OCI-M2 (cell line): ENCODE results near the gene CEPT1.
"Not testable (repeated sequence)": the region's sequence is repeated elsewhere in the genome, so short reads cannot be mapped to it uniquely, and the experiment has no call there.

Source experiments
- DNase-seq: peaks from one replicate; lab custom pipeline; 2025; ENCODE audit not compliant: unreplicated experiment; lab: John Stamatoyannopoulos, UW

The CEPT1 gene

DNA sequence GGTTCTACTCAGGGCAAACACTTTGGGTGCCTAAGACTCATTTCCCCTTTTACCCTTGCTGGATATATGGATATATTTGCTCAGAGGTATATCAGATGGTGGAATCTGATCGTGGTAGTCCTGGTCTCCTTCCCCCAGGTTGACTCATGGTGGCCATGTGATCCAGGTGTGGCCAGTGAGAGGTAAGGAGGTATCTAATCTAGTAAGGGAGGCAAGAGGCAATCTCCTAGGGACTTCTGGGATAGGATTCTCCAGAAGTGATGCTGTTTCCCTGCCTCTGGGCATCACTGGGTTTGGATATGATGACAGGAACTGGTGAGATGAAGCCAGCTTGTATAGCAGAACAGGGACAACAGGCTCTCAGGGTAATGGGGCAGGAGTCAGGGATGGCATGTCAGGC lies 68.9 kb downstream of the CEPT1 start:
- DNase-seq = no peak

DNA sequence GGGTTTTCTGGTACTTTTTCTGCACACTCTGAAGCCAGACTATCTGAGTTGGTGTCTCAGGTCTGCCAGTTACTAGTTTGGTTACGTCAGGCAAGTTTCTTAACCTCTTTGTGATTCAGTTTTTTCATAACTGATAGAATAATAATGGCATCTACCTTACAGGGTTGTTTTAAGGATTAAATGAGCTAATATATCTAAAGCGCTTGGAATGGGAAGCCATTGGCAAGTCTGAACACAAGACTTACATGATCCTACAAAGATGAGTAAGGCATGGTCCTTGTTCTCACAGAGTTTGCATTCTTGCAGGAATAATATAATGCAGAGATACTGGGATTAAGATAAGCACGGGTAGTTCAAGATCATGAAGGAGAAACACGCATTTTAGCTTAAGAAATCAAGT lies 69.6 kb downstream of the CEPT1 start:
- DNase-seq = no peak

DNA sequence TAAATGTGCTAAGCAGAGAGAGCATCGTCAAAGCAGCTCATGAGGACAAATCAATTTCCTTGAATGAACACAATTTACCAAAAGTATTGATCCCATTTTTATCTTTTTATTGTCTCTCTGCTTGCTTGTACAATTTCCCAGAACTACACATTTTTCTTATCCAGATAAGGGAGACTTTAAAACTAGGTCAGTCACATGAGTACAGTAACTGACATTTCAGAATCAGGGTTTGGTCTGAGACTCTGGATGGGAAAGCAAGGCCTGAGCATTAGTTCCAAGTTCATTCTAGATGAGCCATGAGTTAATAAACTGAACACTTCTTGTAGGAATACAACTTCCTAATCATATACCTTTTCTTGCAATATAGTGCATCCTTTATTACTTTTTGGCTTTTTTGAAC lies 71.9 kb downstream of the CEPT1 start:
- no peak for DNase-seq

DNA sequence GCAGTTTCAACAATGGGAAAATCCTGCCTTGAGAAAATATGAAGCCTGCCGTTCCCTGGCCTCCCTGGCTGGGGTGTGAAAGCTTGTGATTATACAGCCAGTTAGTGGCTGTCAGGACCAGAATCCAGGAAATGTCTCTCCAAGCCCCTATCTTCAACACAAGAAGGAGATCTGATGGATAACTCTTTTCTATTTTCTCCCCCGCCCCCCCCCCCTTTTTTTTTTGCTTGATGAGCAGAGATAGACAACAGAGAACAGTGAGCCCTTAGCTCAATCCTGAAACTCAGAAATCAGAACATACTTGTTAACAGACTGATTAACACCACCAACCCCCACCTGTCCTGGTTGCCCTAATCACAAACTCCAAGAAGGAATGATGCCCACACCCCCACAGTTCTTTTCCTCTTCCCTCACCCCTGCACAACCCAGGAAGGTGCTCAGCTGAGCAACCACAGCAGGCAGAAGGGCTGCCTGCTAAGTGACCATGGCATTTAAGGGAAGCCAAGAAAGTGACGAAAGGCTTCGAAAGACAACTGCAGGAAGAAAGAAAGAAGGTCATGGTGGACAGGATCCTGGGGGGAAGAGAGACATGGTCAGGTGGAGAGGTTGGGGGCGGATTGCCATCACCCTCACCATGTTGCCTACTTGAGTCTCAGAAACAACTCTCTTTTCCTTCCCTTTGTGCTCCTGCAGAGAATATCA lies 72.8 kb downstream of the CEPT1 start:
- no peak for DNase-seq

DNA sequence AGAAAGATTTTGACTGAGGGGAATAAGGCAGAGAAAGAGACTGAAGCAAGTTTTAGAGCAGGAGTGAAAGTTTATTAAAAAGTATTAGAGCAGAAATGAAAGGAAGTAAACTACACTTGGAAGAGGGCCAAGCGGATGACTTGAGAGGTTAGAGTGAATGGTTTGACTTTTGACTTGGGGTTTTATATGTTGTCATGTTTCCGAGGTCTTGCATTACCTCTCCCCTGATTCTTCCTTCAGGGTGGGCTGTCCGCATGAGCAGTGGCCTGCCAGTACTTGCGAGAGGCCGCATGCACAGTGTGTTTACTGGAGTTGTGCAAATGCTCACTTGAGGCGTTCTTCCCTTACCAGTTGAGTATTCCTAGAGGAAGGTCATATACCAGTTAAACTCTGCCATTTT lies 73.4 kb downstream of the CEPT1 start:
- no peak for DNase-seq

DNA sequence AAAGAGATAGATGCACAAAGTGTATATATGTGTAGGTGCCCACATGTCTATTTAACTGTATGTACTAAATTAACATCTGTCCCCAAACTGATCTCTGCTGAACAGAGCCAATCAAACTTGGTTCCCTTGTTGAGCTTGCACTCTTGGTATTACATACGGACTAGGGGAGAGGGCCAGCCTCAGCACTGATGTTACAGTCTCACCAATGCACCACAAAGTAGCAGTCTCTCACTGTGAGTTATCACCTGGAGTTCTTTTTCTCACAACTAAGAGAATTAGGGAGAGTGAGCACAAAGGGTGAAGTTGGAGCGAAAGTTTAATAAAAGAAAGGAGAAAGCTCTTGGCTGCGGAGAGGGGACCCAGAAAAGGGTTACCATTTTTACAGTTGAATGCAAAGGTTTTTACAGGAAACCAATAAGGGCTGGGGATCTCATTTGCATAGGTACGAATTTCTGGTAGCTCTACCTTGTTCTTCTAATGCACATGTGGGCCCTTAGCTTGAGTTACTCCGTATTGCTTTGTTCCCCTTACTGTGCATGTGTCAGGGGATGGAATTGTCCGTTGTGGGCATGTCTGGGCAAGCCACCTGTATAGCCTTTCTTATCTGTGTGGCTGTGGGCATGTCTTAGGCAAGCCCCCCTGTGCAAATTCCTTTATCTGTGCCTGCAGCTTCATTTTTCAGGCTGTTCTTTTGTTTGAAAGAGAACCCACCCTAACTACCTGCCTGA lies 74.2 kb downstream of the CEPT1 start:
- DNase-seq = no peak

DNA sequence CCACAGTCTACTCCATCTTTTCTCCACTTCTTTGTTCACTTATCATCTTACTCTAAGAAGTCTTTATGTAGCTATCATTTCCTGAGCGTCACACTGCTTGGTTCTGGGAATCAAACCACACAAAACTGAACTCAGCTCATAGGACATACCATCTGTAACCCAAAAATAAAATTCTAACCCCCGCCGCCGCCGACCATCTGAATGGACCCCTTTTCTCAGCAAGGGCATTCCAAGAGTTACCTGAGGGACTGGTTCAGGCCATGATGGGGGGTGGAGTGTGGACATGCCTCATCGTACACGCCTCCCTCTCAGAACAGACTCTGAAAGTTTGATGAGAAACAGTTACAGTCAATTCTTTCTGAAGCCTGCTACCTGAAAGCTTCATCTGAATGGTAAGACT lies 74.9 kb downstream of the CEPT1 start:
- DNase-seq = no peak

DNA sequence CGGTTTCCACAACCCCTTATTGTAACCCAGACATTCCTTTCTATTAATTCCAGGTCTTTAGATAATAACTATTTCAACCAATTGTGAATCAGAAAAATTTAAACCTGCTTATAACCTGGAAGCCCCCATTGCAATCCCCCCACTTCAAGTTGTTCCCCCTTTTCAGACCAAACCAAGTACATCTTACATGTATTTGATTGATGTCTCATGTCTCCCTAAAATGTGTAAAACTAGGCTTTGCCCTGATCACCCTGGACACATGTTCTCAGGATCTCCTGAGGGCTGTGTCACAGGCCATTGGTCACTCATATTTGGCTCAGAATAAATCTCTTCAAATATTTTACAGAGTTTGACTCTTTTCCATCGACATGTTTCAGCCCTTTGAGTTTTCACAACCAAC lies 75.3 kb downstream of the CEPT1 start:
- not testable (repeated sequence) for DNase-seq

DNA sequence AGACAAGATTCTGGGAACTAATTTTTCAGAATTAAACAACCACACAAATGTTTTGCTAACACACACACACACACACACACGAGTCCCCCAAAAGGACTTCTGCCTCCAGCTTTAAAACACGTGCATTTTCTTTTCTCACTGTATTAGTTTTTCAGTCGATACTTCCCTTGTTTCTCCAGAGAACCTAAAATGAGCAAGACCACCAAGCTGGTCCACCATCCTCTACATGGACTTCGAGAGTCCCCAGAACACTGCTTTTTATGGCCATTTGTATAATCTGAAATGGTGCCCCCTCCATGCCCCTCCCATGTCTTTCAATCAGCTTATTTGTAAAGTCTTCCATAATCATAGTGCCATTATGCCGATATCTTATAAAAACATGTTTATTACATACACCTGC lies 76.7 kb downstream of the CEPT1 start:
- DNase-seq = no peak

DNA sequence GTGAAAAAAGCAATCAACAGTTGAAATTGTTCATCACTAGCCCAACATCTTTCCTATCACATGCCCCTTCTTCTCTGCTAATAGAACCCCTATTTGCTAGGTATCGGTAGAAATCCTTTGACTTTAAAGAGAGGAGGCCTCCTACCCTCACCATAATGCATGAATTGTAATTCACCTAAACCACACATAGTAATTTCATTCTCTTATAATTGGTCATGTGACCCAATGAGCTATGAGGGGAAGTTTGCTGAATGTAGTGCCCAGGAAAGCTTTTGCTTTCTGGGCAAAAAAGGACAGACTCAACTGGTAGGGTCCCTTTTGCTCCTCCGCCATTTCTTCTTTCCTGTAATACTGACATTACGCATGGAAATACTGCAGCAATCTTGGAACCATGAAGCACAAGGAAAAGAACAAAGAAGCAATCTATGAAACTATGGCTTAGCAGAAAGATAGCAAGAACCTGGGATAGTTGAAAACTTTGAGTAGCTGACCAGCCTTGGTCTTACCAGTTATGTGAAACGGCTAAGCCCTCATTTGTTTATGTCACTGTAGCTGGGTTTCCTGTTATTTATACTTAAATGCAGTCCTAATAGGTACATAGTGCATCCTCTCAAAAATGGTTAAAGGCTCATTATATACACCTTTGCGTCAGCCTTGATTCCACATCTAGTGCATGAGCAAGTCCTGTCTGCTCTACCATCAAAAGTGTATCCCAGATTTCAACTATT lies 77.3 kb downstream of the CEPT1 start:
- no peak for DNase-seq

DNA sequence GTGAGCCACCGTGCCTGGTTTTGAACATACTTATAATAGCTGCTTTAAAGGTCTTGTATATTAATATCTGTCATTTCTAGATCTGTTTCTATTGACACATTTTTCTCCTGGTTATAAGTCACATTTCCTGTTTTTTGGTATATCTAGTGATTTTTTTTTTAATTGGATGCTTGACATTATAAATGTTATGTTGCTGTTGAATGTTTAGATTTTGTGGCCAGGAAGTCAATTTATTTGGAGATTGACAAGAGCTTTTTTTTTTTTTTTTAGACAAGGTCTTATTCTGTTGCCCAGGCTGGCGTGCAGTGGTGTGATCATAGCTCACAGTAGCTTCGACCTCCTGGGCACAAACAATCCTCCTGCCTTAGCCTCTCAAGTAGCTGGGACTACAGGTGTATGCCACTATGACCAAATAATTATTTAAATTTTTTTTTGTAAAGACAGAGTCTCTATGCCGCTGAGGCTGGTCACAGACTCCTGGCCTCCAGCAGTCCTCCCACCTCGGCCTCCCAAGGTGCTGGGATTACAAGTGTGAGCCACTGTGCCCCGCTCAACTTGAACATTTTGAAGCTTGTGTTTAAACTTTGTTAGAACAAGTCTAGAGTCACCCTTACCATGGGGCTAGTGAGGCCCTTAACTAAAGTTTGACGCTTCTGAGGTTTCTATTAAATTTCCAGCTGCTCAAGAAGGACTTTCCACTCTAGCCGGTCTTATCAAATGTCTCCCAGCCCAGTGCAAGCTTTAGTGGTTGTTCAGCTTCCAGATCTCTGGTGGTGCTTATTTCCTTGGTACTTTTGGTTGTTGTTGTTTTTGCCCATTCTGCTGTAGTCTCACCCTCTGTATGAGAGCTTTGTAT lies 78.9 kb downstream of the CEPT1 start:
- no peak for DNase-seq

DNA sequence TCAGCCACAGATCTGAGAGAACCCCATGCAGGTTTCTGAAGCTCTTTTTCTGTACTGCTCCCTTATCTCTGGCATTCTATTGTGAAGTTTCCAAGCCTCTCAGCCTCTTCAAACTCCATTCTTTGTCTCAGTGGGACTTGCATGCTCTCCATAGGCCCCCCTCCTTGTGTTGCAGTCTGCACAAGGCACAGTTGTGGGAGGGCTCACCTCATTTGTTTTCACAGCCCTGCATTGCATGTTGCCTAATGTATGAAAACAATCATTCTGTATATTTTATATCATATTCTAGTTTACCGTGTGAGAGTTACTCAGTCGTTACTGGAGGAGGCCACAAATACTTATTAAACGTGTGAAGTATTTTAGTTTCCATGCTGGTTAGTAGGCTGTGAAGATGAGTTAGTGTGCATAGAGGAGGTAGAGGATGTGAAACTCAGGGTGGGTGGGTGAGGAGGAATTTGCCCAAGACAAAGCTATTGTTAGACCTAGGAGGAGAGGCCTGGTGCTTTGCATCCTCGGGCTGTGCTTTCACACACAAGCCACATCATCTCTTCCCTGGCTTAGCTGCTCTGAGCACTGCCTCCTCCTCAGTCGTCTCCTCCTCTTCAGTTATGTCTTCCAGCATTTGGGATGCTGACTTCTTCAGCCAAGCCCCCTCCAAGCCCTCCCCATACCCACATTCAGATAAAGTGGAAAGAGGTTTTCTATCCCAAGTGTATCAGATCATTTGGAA lies 79.7 kb downstream of the CEPT1 start:
- DNase-seq = no peak

DNA sequence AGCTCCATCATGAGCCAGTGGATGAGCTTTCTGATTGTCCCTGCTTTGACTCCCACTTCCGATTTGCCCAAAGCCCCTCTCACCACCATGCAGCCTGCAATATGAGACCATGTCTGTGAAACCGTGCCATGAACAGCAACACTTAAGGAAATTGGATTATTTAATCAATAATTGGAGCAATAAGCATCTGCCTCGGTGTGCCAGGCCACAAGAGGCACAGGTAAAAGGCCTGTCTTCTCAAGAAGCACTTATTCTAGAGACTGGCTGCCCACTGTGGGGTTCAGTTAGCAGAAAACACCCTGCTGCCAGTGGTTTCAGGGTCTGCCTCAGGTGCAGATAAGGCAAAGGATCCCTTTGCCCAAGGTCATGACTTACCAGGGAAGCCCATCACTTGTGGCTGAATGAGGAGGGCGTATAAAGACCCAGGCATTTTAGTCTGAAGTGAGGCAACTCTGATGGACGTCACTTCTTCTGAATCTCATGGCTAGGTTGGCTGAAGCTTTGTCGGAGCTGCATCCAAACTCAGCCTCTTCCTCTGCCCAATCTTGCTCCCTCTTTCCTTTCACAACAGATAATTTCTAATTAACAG lies 80.4 kb downstream of the CEPT1 start:
- DNase-seq = no peak

DNA sequence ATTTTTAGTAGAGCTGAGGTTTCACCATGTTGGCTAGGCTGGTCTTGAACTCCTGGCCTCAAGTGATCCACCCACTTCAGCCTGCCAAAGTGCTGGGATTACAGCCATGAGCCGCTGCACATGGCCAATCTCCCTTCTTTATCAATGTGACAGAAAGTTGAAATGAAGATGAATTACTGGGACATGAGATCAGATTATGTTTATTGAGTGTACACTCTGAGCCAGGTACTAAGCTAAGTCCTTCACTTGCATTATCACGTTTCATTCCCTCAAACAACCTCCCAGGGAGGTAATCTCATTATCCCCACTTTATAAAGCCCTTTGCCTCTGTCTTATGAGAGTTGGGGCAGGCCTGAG lies 81.2 kb downstream of the CEPT1 start:
- no peak for DNase-seq

DNA sequence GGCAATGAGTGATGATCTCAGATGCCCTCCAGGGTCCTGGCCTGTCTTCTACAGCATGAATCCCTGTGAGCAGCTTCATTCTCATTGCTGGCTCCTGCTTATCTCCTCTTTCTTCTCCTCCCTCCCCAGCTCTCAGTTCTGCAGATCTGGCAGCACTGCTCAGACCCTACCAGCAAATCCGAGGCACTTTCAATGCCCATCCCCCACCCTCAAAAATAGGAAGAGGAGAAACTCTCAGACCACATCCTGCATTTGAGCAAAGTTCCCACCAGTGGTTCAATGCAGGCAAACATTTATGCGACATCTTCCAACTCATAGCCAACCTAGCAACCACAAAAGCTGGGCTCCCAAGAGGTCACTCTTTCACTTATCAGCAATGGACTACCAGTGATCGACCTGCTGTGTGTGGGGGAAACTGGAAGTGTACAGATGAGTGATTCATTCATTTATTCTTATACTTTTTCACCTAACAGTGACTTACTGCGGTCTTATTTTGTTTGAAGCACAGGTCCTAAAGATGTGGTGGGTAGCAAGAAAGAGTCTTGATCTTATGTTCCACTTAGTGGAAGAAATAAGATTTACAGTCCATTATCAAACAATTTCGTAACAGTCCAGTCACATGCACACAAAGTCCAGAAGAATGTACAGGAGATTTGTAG lies 81.7 kb downstream of the CEPT1 start:
- DNase-seq = no peak

DNA sequence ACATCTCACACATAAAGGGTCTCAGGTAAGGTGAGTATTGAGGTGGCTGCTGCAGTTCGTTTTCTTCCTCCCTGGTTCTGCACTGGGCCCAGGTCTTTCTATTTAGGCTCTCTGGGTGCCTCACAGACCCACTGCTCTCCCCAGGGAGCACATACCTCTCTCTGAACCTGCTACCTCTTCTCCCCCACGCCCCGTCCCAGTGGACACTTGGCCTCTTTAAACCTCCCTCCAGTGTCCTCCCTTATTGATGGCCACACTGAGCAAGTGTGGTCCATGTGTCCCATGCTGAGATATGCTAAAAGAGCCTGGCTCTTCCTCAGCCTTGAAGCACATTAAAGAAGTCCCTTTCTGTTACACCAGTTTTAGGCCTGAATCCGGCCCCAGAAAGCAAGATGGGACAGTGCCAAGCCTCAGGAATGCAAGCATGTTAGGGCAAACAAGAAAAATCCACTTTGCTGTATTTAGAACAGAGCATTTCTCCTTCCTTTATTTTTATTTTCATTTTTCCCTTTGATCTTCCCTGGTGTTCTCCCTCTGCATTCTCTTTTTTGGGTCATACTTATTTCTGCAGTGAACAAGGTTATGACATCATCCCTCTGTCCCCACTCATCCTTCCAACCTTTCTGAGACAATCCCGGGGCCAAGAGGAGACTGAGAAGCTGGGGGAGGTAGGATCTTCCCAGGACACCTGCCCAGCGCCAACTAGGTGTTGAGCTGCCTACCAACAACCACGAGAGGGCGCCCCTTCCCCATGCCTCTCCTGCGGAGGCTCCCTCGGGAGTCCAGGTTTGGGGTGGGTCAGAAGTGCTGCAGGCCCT lies 82.5 kb downstream of the CEPT1 start:
- DNase-seq = no peak

DNA sequence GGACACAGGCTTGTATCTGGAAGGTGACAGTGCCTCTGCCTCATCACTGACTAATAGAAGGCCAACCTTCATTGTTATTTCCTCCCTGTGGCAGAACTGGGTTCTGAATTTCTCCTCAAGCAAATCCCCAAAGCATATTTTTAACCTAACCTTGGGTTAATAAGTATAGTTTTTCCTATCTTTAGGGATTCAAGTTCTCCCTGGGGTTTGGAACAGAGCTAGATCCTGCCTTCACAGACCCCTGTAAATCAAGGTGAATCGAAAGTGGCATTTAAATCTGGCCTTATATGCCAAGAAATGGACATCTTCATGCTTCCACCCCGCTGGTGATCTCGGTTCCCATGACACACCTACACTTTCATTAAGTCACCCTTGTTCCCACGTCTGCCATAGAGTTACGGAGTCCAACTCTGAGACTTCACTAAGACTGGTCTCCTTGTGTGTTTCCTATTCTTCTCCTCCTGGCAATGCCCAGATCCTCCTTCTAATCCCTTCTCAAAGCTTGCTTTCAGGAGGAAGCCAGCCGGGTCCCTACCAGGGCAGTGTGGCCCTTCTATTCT lies 83.2 kb downstream of the CEPT1 start:
- DNase-seq = no peak

DNA sequence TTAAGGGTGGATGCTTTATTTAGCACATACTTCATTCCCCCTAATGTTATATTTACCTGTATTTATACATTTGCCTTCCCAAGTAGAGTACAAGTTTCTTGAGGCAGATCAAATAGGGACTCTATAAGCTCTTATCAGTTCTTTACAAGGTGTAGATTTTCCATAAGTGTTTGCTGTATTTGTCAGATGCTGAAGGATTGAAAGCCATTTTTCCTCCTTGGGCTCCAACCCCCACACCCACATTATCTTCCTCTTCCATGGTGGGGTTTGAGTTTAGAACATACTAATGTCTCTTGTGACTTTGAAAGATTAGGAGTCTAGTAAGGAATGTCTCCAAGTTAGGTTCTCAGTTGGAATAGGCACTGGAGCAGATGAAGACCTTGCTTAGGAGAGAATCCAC lies 85.1 kb downstream of the CEPT1 start:
- DNase-seq = no peak
